HepG2 (cell line): ENCODE results near the gene CDH13.

ENCODE experiments used
- AFF4 ChIP-seq: sonication (generic); formaldehyde crosslinking; IDR thresholded peaks from 2 replicates; pipeline ENCODE4 v1.4.0; 2020; ENCODE audit warnings: missing genetic modification reagents
- CBX1 ChIP-seq: IDR thresholded peaks from one replicate; pipeline ENCODE4 v1.6.1; 2016; ENCODE audit warnings: antibody characterized with exemption, low read depth
- CEBPB ChIP-seq: IDR thresholded peaks from 2 replicates; pipeline ENCODE4 v1.6.1; 2011; ENCODE audit warnings: low read depth, low read length, improper control_type of control experiment, borderline replicate concordance
- CTCF ChIP-seq: sonication (generic); formaldehyde crosslinking; IDR thresholded peaks from 2 replicates; pipeline ENCODE4 v1.5.0; 2020; ENCODE audit warnings: mild to moderate bottlenecking, missing genetic modification reagents, moderate library complexity
- ETS1 ChIP-seq: sonication (generic); formaldehyde crosslinking; IDR thresholded peaks from 2 replicates; pipeline ENCODE4 v1.4.0; 2020; ENCODE audit warnings: missing genetic modification reagents
- SMC3 ChIP-seq: IDR thresholded peaks from 2 replicates; pipeline ENCODE4 v1.6.1; 2011; ENCODE audit warnings: low read length, improper control_type of control experiment
- ZFY ChIP-seq: sonication (generic); formaldehyde crosslinking; IDR thresholded peaks from 2 replicates; pipeline ENCODE4 v1.4.0; 2020; ENCODE audit warnings: missing genetic modification reagents
- ZNF335 ChIP-seq: sonication (generic); formaldehyde crosslinking; IDR thresholded peaks from 2 replicates; pipeline ENCODE4 v1.4.0; 2020; ENCODE audit warnings: missing genetic modification reagents
- ZNF850 ChIP-seq: sonication (generic); formaldehyde crosslinking; conservative IDR thresholded peaks from 2 replicates; pipeline ENCODE4 v1.9.0; 2021; ENCODE audit warnings: mild to moderate bottlenecking, missing genetic modification reagents

GRCh38 chr16:83453977-83454376, 827.2 kb downstream of the CDH13 start:
- TF ChIP-seq SMC3 (no peak), ETS1 (CRISPR knock-in tag) (no peak), ZNF335 (CRISPR knock-in tag) (no peak), ZFY (no peak), CEBPB (no peak), ZNF850 (CRISPR knock-in tag) (no peak), CTCF (no peak), CBX1 (no peak), AFF4 (CRISPR knock-in tag) (no peak)
